ENCODE data around the gene SPC25.

GRCh38 chr2:168894101-168894500 is 3.9 kb upstream of the SPC25 start:
- no peak for TF ChIP-seq CTCF (IDR thresholded peaks at IDR 0.05 in 2 of 3, conservative IDR thresholded peaks at IDR 0.05 in 1 of 3; ENCODE audit: control insufficient read depth in 2 of 3, extremely low read depth in 1 of 3, insufficient read depth in 1 of 3, low read depth in 3 of 3, low read length in 3 of 3)
- TF ChIP-seq GABPA (IDR thresholded peaks at IDR 0.05; ENCODE audit: low read depth), result no peak
- no peak for TF ChIP-seq SIN3A (IDR thresholded peaks at IDR 0.05; ENCODE audit: low read depth, low read length)
- TF ChIP-seq ZBTB33 (IDR thresholded peaks at IDR 0.05), result no peak
- TF ChIP-seq ZNF274 (IDR thresholded peaks at IDR 0.05; ENCODE audit: insufficient read depth, insufficient read length), result no peak
- no peak for TF ChIP-seq POLR2A (IDR thresholded peaks at IDR 0.05; ENCODE audit: low read depth, low read length)
- no peak for TF ChIP-seq ZBTB11 (CRISPR knock-in tag; IDR thresholded peaks at IDR 0.05)
